Sigmoid colon (tissue), 7 donors: ENCODE data around the gene GALNT1. TPM values are rescaled to one million over a fixed set of nuclear protein-coding genes. Genes with fewer than 3 reads are reported as not detected.

Experiments
- DNase-seq: peaks from one replicate; pipeline ENCODE4 v3.0.0-alpha.2; 2019
- H3K27ac ChIP-seq, 4 donors: fragments of 200-600 bp; sonication (generic); one replicate each; pipeline ENCODE4 v1.5.1; 2016 to 2019; ENCODE audit warnings: mild to moderate bottlenecking in 1 of 4
- H3K27me3 ChIP-seq, 3 donors: fragments of 200-600 bp; sonication (generic); one replicate each; pipeline ENCODE4 v1.5.1; 2019; ENCODE audit warnings: mild to moderate bottlenecking in 1 of 3
- H3K36me3 ChIP-seq, 4 donors: fragments of 200-600 bp; sonication (generic); one replicate each; pipeline ENCODE4 v1.5.1; 2016 to 2019
- H3K4me1 ChIP-seq, 4 donors: fragments of 200-600 bp; sonication (generic); one replicate each; pipeline ENCODE4 v1.5.1; 2017 to 2019
- H3K4me3 ChIP-seq, 4 donors: fragments of 200-600 bp; sonication (generic); one replicate each; pipeline ENCODE4 v1.5.1; 2017 to 2019; ENCODE audit warnings: mild to moderate bottlenecking in 2 of 4, moderate library complexity in 1 of 4
- H3K9me3 ChIP-seq, 4 donors: fragments of 200-600 bp in 3 of 4; sonication (generic) in 3 of 4; one replicate each; pipeline versions ENCODE4 v1.5.1 to v1.6.1; 2013 to 2019
- CTCF ChIP-seq, 4 experiments: fragments of 450-650 bp in 3 of 4; fragments of 200-600 bp in 1 of 4; IDR thresholded peaks; one replicate each; pipeline ENCODE4 v1.5.1; 2016 to 2019; ENCODE audit warnings: antibody characterized with exemption in 4 of 4, mild to moderate bottlenecking in 3 of 4, moderate library complexity in 2 of 4
- EP300 ChIP-seq, 4 donors: sonication (generic); formaldehyde crosslinking; IDR thresholded peaks; one replicate each; pipeline ENCODE4 v1.6.1; 2017; ENCODE audit warnings: antibody characterized with exemption in 4 of 4
- POLR2A ChIP-seq, 2 donors: fragments of 450-650 bp; IDR thresholded peaks; one replicate each; pipeline ENCODE4 v1.6.1; 2016; ENCODE audit warnings: antibody characterized with exemption in 2 of 2, mild to moderate bottlenecking in 2 of 2, moderate library complexity in 2 of 2
- POLR2AphosphoS5 ChIP-seq, 4 donors: sonication (generic); formaldehyde crosslinking; IDR thresholded peaks; one replicate each; pipeline ENCODE4 v1.6.1; 2017; ENCODE audit warnings: antibody characterized with exemption in 4 of 4
- WGBS, 2 donors: extraction: QIAGEN DNeasy Blood & Tissue Kit; methylation state at CpG; one replicate each; pipeline ENCODE4 v1.1.7; 2013; 5-methylcytosine and 5-hydroxymethylcytosine counted together
- intact Hi-C: fragments of 100-400 bp; cut with DNase I; formaldehyde crosslinking; loops from one replicate; pipeline ENCODE4 v1.15.1; 2023
- polyA plus RNA-seq, 3 donors: library from polyadenylated mRNA; stranded (reverse); fragments of 200-250 nt; gene quantifications; one replicate each; pipeline ENCODE4 v1.2.3, GENCODE V29; 2013
- total RNA-seq, 4 donors: library from RNA; depleted of rRNA; stranded (reverse); fragments of >200 nt; gene quantifications; one replicate each; pipeline ENCODE4 v1.1.0, GENCODE V29; 2016
- donor health status: healthy with polysubstance abuse.
- donor health status: Bipolar disorder and iron deficiency.
- donor health status: healthy.

The GALNT1 gene
- total and polyA plus RNA-seq, 7 donors, result 21.5 to 33.9 (median 29.7) TPM

DNA sequence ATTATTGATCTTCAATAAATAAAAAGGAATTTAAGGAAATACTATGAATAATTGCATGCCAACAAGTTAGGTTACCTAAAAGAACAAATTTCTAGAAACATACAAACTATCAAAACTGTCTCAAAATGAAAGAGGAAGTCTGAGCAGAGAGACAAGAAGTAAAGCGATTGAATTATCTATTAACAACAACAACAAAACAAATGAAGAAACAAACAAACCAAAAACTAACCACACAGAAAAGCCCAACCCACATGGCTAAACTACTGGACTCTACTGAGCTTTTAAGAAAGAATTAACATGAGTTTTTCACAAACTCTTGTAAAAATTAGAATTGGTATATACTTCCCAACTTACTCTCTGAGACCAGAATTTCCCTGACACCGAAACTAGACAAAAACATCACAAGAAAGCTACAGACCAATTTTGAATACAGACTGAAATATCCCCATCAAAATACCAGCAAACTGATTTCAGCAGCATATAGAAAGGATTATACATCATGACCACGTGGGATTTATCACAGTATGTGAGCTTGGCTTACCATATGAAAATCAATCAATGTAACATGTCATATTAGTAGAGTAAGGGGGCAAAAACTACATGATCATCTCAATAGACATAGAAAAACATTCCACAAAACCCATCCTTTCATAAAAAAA is 16.6 kb upstream of the GALNT1 start:
- Histone ChIP-seq H3K9me3 (no peaks in the 10 kb centered on the region), H3K27ac (no peak overlapping the region), H3K36me3 (no peaks in the 10 kb centered on the region), H3K4me3 (no peak overlapping the region), H3K4me1 (no peaks in the 10 kb centered on the region), H3K27me3 (no peaks in the 10 kb centered on the region)
- 76 to 82% methylated on average over 3 of the region's 3 CpGs for WGBS, 2 donors
- no peak for TF ChIP-seq POLR2A (IDR thresholded peaks at IDR 0.05)
- no peak for TF ChIP-seq EP300 (IDR thresholded peaks at IDR 0.05)
- TF ChIP-seq POLR2AphosphoS5 (IDR thresholded peaks at IDR 0.05), result no peak
- no peak for TF ChIP-seq CTCF (IDR thresholded peaks at IDR 0.05)
- intact Hi-C loops, result no loop called here
- DNase-seq, result no peak

- no peaks in the 10 kb centered on the region for H3K9me3 ChIP-seq
- TF ChIP-seq EP300 (IDR thresholded peaks at IDR 0.05) (no peak), CTCF (IDR thresholded peaks at IDR 0.05) (no peak), POLR2A (IDR thresholded peaks at IDR 0.05) (no peak), POLR2AphosphoS5 (IDR thresholded peaks at IDR 0.05) (no peak)
These were observed 15.5 kb upstream of the GALNT1 start for GRCh38 chr18:35566019-35566418.

GRCh38 chr18:35570182-35570581 is 11.4 kb upstream of the GALNT1 start:
- Histone ChIP-seq H3K36me3 (no peaks in the 10 kb centered on the region), H3K27me3 (no peaks in the 10 kb centered on the region), H3K27ac (no peak overlapping the region), H3K9me3 (no peaks in the 10 kb centered on the region), H3K4me1 (no peaks in the 10 kb centered on the region), H3K4me3 (no peak overlapping the region)
- no peak for TF ChIP-seq CTCF (IDR thresholded peaks at IDR 0.05)
- no peak for TF ChIP-seq EP300 (IDR thresholded peaks at IDR 0.05)
- no peak for TF ChIP-seq POLR2A (IDR thresholded peaks at IDR 0.05)
- no peak for TF ChIP-seq POLR2AphosphoS5 (IDR thresholded peaks at IDR 0.05)
- WGBS, 2 donors, result 23 to 74% methylated on average over 2 of the region's 2 CpGs
- intact Hi-C loops, result no loop called here
- no peak for DNase-seq

More at GRCh38 chr18:35566019-35566418, 15.5 kb upstream of the GALNT1 start:
- no peak overlapping the region for H3K27ac ChIP-seq
- no peak overlapping the region for H3K4me3 ChIP-seq
- H3K36me3 ChIP-seq, result no peaks in the 10 kb centered on the region
- H3K4me1 ChIP-seq, result no peaks in the 10 kb centered on the region
- intact Hi-C loops, result no loop called here
- WGBS, 2 donors, result 93 to 94% methylated on average over 4 of the region's 4 CpGs
- no peak for DNase-seq
- no peaks in the 10 kb centered on the region for H3K27me3 ChIP-seq

DNA sequence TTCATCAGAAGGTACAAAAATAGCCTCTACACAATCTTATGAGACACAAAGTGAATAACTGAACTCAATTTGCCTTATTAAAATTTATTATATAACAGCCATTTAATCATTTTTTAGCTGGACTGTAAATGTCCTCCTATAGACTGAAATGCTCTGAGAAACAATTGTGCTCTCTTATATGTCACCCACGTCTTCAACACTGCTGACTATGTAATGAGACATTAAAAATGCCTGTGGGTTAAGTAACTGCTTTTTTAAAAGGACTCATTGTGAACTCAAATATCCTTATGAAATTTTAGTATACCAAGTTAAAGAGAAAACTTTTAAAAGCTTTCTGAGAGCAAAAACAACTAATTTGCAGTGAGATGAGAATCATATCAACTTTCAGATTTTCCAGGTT is 10.4 kb upstream of the GALNT1 start:
- H3K4me1 ChIP-seq, result no peaks in the 10 kb centered on the region
- TF ChIP-seq CTCF (IDR thresholded peaks at IDR 0.05) (no peak), POLR2AphosphoS5 (IDR thresholded peaks at IDR 0.05) (no peak), EP300 (IDR thresholded peaks at IDR 0.05) (no peak), POLR2A (IDR thresholded peaks at IDR 0.05) (no peak)
- H3K27me3 ChIP-seq, result no peaks in the 10 kb centered on the region
- H3K9me3 ChIP-seq, result no peaks in the 10 kb centered on the region
- intact Hi-C loops, result no loop called here
- DNase-seq, result no peak
- 87 to 90% methylated on average over 1 of the region's 1 CpG for WGBS, 2 donors
- H3K4me3 ChIP-seq, result no peak overlapping the region
- H3K36me3 ChIP-seq, result no peaks in the 10 kb centered on the region
- no peak overlapping the region for H3K27ac ChIP-seq

DNA sequence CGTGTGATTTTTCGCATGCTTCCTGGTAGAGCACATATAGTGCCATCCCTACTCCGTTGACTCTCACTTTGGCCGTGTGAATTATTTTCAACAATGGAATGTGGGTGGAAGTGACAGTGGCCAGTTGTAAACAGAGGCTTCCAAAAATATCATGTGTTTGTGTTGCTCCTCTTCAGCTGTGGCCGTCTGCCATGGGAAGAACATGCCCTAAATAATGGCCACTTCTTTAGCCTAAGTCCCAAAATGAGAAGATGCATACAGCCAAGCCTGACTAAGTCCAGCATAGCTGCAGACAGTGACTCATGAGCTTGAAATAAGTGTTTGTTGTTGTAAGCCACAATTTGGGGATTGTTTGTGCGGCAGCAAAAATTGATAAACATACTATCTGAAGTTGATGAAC is 8.9 kb upstream of the GALNT1 start:
- no peaks in the 10 kb centered on the region for H3K36me3 ChIP-seq
- H3K27ac ChIP-seq, result no peak overlapping the region
- DNase-seq, result no peak
- no peaks in the 10 kb centered on the region for H3K27me3 ChIP-seq
- H3K4me1 ChIP-seq, result no peaks in the 10 kb centered on the region
- WGBS, 2 donors, result 82 to 90% methylated on average over 6 of the region's 6 CpGs
- H3K9me3 ChIP-seq, result no peaks in the 10 kb centered on the region
- no peak for TF ChIP-seq CTCF (IDR thresholded peaks at IDR 0.05)
- TF ChIP-seq EP300 (IDR thresholded peaks at IDR 0.05), result no peak
- intact Hi-C loops, result no loop called here
- no peak overlapping the region for H3K4me3 ChIP-seq
